Upper lobe of left lung (tissue), 6 donors: Measurements from ENCODE around the gene KDM4E. TPM values are rescaled to one million over a fixed set of nuclear protein-coding genes. Genes with fewer than 3 reads are reported as not detected.

Source experiments
- ATAC-seq, 2 donors: fragments of 200-7000 bp; cut with Tn5 transposase; one replicate each; pipeline ENCODE4 v1.9.1; 2022; ENCODE audit warnings: mild to moderate bottlenecking in 2 of 2, moderate library complexity in 2 of 2; ENCODE audit not compliant: low FRiP score in 2 of 2
- DNase-seq, 2 donors: peaks; one replicate each; pipeline ENCODE4 v3.0.0-alpha.2; 2019 to 2020
- H3K27ac ChIP-seq, 4 donors: fragments of 200-600 bp; sonication (generic); one replicate each; pipeline ENCODE4 v1.5.1; 2016 to 2019
- H3K27me3 ChIP-seq, 4 donors: fragments of 200-600 bp; sonication (generic); one replicate each; pipeline ENCODE4 v1.5.1; 2017 to 2019
- H3K36me3 ChIP-seq, 4 donors: fragments of 200-600 bp; sonication (generic); one replicate each; pipeline ENCODE4 v1.5.1; 2016 to 2019
- H3K4me1 ChIP-seq, 4 donors: fragments of 200-600 bp; sonication (generic); one replicate each; pipeline ENCODE4 v1.5.1; 2018 to 2019
- H3K4me3 ChIP-seq, 4 donors: fragments of 200-600 bp; sonication (generic); one replicate each; pipeline ENCODE4 v1.5.1; 2017 to 2019; ENCODE audit warnings: mild to moderate bottlenecking in 2 of 4, moderate library complexity in 1 of 4
- H3K9me3 ChIP-seq, 4 donors: fragments of 200-600 bp; sonication (generic); one replicate each; pipeline ENCODE4 v1.5.1; 2018 to 2019
- EP300 ChIP-seq, 4 donors: sonication (generic); formaldehyde crosslinking; IDR thresholded peaks; one replicate each; pipeline ENCODE4 v1.5.1; 2017; ENCODE audit warnings: antibody characterized with exemption in 4 of 4, control low read depth in 2 of 4
- POLR2A ChIP-seq, 4 donors: fragments of 450-650 bp; IDR thresholded peaks; one replicate each; pipeline ENCODE4 v1.5.1; 2016 to 2017; ENCODE audit warnings: antibody characterized with exemption in 4 of 4, mild to moderate bottlenecking in 2 of 4
- POLR2AphosphoS5 ChIP-seq, 2 donors: sonication (generic); formaldehyde crosslinking; IDR thresholded peaks; one replicate each; pipeline ENCODE4 v1.5.1; 2017; ENCODE audit warnings: antibody characterized with exemption in 2 of 2
- WGBS, 2 donors: methylation state at CpG; one replicate each; pipeline ENCODE4 v1.1.5; 2017 to 2018; 5-methylcytosine and 5-hydroxymethylcytosine counted together
- total RNA-seq, 6 donors: library from RNA; depleted of rRNA in 4 of 6; stranded (reverse); fragments of >200 nt in 4 of 6; gene quantifications; one replicate each; pipeline versions ENCODE4 v1.1.0 to v1.2.1, GENCODE V29; 2016 to 2021
- TF ChIP-seq, protein P1 (sequence below), 6 experiments: fragments of 450-650 bp in 4 of 6; fragments of 200-600 bp in 2 of 6; sonication (generic) in 2 of 6; IDR thresholded peaks; one replicate each; pipeline ENCODE4 v1.5.1; 2016 to 2019; ENCODE audit warnings: antibody characterized with exemption in 6 of 6
- donor health status: DM: no; HTN: no; CAD: no; lungs with moderate emphysema.
- donor health status: DM: no; HTN: yes; CAD: no; lungs with severe emphysema.

KDM4E gene
- total RNA-seq, 6 donors from 2014 or later: not detected

DNA sequence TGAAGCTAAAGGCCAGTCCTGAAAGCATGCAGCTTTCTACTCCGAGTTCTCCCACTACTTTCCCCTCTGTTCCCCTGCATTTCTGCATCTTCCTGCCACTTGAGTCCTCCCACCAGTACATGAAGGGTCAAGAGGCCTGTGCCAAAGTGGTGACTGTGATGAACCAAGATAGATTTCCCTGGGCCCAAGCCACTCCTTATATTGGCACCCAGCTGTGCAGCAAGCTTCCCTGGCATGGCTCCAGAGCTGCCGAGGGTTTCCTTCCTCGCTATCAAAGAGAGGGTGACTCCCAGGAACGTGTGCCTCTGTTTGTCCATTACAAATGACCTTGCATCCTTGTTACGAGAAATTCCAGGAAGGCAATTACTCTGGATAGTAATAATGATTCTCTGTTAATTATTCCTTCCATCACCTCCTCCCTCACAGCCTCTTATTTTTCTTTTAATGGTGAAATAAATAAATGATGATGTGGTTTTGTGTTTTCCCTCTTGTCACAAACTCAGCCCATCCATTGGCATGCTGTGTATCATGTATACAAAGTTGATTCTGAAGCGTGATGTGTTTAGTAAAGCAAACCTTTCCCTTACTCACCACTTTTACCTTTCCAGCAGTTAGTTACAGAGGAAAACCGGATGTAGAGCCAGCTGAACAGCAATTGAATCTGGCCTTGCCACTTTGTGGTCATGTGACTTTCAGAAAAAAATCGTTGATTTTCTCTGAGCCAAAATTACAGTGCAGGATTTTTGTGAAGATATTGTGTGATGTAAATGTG lies 49.9 kb downstream of the KDM4E start:
- 15 to 25% methylated on average over 8 of the region's 8 CpGs for WGBS, 2 donors

DNA sequence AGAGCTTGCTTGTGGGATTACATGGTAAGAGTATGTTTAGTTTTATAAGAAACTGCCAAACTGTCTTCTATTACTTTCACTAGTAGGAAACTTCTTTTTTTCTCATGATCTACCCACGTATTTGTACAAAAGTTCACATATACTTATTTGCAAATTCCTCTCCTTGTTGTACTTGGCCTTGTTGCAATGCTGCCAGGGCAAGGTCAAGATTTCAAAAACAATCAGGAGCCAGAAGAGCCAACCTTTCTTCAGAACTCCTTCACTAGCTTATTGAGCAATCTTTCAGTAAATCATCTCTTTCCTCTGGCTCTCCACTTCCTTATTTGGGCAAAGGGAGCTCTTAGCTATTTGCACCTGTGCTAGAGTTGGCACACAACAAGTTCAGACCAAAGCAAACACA lies 51.4 kb downstream of the KDM4E start:
- H3K36me3 ChIP-seq: no peaks in the 10 kb centered on the region
- 10 to 20% methylated on average over 1 of the region's 1 CpG for WGBS, 2 donors
- H3K4me1 ChIP-seq: peaks cover 36 to 48% (median 36%) of the 10 kb centered on the region in 4 donors
- H3K9me3 ChIP-seq: no peaks in the 10 kb centered on the region
- peak in 1 of 2 donors; percentile 62 for DNase-seq
- H3K27ac ChIP-seq: peak overlapping the region in 3 of 4 donors; percentile 65 to 71 (median 68)
- peak; percentile 45 to 69 for ATAC-seq
- no peak overlapping the region for H3K4me3 ChIP-seq
- no peaks in the 10 kb centered on the region for H3K27me3 ChIP-seq
- no peak for TF ChIP-seq POLR2AphosphoS5 (IDR thresholded peaks at IDR 0.05)
- TF ChIP-seq POLR2A (IDR thresholded peaks at IDR 0.05): no peak
- TF ChIP-seq, protein P1, sequence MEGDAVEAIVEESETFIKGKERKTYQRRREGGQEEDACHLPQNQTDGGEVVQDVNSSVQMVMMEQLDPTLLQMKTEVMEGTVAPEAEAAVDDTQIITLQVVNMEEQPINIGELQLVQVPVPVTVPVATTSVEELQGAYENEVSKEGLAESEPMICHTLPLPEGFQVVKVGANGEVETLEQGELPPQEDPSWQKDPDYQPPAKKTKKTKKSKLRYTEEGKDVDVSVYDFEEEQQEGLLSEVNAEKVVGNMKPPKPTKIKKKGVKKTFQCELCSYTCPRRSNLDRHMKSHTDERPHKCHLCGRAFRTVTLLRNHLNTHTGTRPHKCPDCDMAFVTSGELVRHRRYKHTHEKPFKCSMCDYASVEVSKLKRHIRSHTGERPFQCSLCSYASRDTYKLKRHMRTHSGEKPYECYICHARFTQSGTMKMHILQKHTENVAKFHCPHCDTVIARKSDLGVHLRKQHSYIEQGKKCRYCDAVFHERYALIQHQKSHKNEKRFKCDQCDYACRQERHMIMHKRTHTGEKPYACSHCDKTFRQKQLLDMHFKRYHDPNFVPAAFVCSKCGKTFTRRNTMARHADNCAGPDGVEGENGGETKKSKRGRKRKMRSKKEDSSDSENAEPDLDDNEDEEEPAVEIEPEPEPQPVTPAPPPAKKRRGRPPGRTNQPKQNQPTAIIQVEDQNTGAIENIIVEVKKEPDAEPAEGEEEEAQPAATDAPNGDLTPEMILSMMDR (IDR thresholded peaks at IDR 0.05): no peak
- TF ChIP-seq EP300 (IDR thresholded peaks at IDR 0.05): peak in 1 of 4 donors; percentile 81

More for the DNA sequence above, 49.9 kb downstream of the KDM4E start:
- no peaks in the 10 kb centered on the region for H3K9me3 ChIP-seq
- peak in 1 of 2 donors; percentile 79 for DNase-seq
- H3K27ac ChIP-seq: peak overlapping the region; percentile 8 to 71 (median 64)
- TF ChIP-seq, protein P1 (IDR thresholded peaks at IDR 0.05): no peak
- TF ChIP-seq EP300 (IDR thresholded peaks at IDR 0.05) (peak in 1 of 4 donors; percentile 29), POLR2AphosphoS5 (IDR thresholded peaks at IDR 0.05) (peak; percentile 59 to 63)
- peaks cover 31 to 43% (median 35%) of the 10 kb centered on the region in 4 donors for H3K4me1 ChIP-seq
- peak; percentile 23 to 67 for ATAC-seq
- H3K36me3 ChIP-seq: no peaks in the 10 kb centered on the region
- no peak overlapping the region for H3K4me3 ChIP-seq
- no peaks in the 10 kb centered on the region for H3K27me3 ChIP-seq

DNA sequence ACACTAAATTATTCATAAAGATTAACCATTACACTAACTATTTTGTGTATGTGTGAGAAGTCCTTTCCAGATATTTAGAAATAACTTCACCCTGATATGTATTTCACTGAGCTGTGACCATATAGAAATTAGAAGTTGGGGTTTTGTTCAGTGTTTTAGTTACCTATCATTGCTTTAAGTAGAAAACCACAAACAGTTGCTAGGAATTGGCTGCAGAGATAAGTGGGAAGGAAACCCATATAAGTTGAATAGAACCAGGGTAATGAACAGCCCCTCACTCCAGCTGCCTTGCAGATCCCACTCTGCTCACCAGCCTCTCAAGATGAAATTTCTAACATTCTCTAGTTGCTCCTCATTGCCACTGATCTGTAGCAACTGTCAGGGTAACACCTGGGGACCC lies 51.9 kb downstream of the KDM4E start:
- no peaks in the 10 kb centered on the region for H3K9me3 ChIP-seq
- H3K36me3 ChIP-seq: no peaks in the 10 kb centered on the region
- ATAC-seq (no peak), DNase-seq (no peak)
- H3K4me3 ChIP-seq: no peak overlapping the region
- TF ChIP-seq EP300 (IDR thresholded peaks at IDR 0.05) (no peak), POLR2A (IDR thresholded peaks at IDR 0.05) (no peak), POLR2AphosphoS5 (IDR thresholded peaks at IDR 0.05) (no peak)
- TF ChIP-seq, protein P1 (IDR thresholded peaks at IDR 0.05): no peak
- no peaks in the 10 kb centered on the region for H3K27me3 ChIP-seq
- H3K4me1 ChIP-seq: peaks cover 36 to 50% (median 42%) of the 10 kb centered on the region in 4 donors
- peak overlapping the region in 2 of 4 donors; percentile 56 to 68 for H3K27ac ChIP-seq

Other genes with a start within 250 kb of the KDM4E start
- gene CWC15, start 51.7 kb upstream of the KDM4E start, total RNA-seq: 10 to 100 TPM; 23.0 to 55.5 (median 42.6) TPM
- under 1 TPM in 4 of 6 donors, not detected in 2; 0.20 to 0.74 (median 0.59) TPM for gene KDM4D, start 51.5 kb upstream of the KDM4E start, total RNA-seq
- gene KDM4F, start 24.2 kb downstream of the KDM4E start, total RNA-seq: not detected
- 10 to 100 TPM; 16.8 to 42.9 (median 35.7) TPM for gene SRSF8, start 41.7 kb downstream of the KDM4E start, total RNA-seq
- gene ENDOD1, start 64.6 kb downstream of the KDM4E start, total RNA-seq: 10 to 100 TPM; 15.7 to 37.3 (median 27.1) TPM
- 10 to 100 TPM; 11.5 to 48.8 (median 23.2) TPM for gene SESN3, start 205.9 kb downstream of the KDM4E start, total RNA-seq